SKM-1 treated with dmso at 0.1 percent for 144 hours (cell line): Measurements from ENCODE around the gene GJA10.
"Not testable (repeated sequence)": the region's sequence is repeated elsewhere in the genome, so short reads cannot be mapped to it uniquely, and the experiment has no call there.

Experiments used
- DNase-seq: peaks from one replicate; lab custom pipeline; 2025; ENCODE audit not compliant: unreplicated experiment; lab: John Stamatoyannopoulos, UW

The GJA10 gene

GRCh38 chr6:89894169-89894568 is at the start of gene GJA10:
TSS of gene GJA10 (plus strand) at chr6:89894469. CDS start at chr6:89894469, 0 bp downstream.
- DNase-seq = no peak

- not testable (repeated sequence) for DNase-seq
These were observed 46.8 kb upstream of the GJA10 start for GRCh38 chr6:89847513-89847912.

DNA sequence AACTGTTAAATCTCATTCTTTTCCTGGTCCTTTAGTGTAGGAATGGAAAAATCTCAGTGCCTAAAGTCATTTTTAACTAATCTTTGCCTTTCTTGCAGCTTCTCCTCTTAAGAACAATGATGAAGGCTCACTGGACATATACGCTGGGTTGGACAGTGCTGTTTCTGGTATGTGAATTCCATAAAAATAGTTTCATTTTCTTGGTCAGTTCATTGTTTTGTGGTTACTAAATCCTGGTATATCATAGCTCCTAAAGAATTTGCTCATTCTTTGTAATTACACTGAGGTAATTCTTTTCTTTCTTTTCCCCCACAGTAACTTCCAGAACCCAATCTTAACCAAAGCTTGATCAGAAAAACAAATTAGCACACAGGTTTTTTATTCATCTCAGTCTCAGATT is 41.2 kb upstream of the GJA10 start:
- no peak for DNase-seq

GRCh38 chr6:89858041-89858440 is 36.2 kb upstream of the GJA10 start:
- no peak for DNase-seq

GRCh38 chr6:89859744-89860143 is 34.5 kb upstream of the GJA10 start:
- DNase-seq = no peak

- DNase-seq = no peak
These were observed 32.0 kb upstream of the GJA10 start for GRCh38 chr6:89862273-89862672.

DNA sequence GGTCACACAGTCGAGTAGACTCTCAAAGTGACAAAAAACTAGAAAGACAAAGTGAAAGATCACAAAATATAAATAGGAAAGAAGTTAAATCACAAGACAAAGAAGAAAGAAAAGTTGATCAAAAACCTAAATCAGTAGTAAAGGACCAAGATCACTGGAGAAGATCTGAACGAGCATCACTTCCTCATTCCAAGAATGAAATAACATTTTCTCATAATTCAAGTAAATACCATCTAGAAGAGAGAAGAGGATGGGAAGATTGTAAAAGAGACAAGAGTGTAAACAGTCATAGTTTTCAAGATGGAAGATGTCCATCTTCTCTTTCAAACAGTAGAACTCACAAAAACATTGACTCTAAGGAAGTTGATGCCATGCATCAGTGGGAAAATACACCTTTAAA is 31.6 kb upstream of the GJA10 start:
- no peak for DNase-seq

GRCh38 chr6:89866024-89866678 is 28.1 kb upstream of the GJA10 start:
- DNase-seq = no peak

GRCh38 chr6:89873721-89874120 is 20.5 kb upstream of the GJA10 start:
- no peak for DNase-seq

DNA sequence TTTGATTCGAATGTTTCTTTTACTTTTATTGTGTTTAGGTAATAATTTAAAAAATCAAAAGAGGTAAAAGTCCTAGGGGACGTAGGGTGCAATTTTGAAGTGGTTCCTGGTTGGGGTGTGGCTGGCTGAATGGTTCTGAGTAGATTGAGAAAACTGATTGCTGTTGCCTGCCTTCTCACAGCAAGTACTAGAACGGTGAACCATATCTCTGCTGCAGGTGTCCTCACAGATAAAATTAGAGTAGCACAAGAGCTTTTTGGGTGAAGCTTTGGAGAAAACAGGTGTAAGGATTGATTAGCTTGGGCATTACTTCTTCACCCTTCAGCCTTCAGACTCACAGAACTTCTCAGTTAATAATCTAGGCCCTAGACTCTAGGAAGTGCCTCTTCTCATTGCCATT is 19.8 kb upstream of the GJA10 start:
- no peak for DNase-seq

DNA sequence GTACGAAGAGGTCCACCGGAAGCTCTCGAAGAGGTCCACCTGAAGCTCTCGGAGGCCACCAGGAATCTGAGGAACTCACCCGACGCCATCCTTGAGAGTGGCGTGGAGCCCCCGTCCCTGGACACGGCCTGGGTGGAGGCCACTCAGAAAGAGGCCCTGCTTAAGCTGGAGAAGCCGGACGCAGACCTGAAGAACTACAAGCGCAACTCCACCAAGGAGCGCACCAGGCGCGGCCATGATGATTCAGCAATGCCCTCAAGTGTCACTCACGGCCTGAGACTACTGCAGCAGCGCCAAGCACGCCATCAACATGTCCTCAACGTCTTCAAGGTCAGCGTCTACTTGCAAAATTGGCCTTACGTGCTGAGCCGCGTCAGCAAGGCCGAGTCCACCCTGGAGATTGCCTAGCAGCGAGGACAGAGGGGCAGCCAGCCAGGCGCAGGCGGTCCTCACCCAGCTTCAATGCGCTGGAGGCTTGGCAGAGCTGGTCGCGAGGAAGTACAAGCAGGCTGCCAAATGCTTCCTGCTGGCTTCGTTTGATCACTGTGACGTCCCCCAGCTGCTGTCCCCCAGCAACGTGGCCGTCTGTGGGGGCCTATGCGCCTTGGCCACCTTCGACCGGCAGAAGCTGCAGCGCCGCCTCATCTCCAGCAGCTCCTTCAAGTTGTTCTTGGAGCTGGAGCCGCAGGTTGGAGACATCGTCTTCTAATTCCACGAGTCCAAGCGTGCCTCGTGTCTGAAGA is 7.7 kb upstream of the GJA10 start:
- DNase-seq = no peak

- DNase-seq = no peak
These were observed 6.7 kb upstream of the GJA10 start for GRCh38 chr6:89887452-89888137.

GRCh38 chr6:89888138-89888514 is 6.1 kb upstream of the GJA10 start:
- no peak for DNase-seq

DNA sequence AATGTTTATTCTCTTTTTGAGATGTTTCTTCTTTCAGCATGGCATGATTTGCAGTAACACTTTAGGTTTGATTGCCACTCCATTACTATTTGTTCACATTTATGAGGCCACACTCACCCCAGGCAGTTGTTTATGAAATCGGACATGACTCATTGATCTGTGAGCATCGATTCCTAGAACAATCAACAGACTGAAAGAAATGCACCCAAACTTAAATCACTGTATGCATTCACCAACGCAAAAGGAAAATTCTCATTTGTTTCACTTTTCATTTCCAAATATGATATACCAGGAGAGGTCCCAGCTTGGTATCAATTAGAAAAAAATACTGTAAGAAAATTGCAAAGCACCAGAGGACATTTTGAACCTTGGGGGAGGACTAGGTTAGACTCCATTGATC is 5.4 kb upstream of the GJA10 start:
- no peak for DNase-seq

DNA sequence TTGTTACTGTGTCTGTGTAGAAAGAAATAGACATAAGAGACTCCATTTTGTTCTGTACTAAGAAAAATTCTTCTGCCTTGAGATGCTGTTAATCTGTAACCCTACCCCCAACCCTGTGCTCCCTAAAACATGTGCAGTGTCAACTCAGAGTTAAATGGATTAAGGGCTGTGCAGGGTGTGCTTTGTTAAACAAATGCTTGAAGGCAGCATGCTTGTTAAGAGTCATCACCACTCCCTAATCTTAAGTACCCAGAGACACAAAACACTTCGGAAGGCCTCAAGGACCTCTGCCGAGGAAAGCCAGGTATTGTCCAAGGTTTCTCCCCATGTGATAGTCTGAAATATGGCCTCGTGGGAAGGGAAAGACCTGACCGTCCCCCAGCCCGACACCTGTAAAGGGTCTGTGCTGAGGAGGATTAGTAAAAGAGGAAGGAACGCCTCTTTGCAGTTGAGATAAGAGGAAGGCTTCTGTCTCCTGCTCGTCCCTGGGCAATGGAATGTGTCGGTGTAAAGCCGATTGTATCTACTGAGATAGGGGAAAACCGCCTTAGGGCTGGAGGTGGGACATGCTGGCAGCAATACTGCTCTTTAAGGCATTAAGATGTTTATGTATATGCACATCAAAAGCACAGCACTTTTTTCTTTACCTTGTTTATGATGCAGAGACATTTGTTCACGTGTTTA is 3.3 kb upstream of the GJA10 start:
- not testable (repeated sequence) for DNase-seq

DNA sequence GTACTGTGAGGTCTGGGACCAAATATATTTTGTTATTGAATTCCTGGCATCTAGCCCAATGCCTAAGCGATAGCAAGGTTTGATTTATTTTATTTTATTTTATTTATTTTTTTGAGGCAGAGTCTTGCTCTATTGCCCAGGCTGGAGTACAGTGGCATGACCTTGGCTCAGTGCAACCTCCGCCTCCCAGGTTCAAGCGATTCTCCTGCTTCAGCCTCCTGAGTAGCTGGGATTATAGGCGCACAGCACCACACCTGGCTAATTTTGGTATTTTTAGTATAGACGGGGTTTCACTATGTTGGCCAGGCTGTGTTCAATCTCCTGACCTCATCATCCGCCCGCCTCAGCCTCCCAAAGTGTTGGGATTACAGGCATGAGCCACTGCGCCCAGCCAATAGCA is 1.7 kb upstream of the GJA10 start:
- not testable (repeated sequence) for DNase-seq

DNA sequence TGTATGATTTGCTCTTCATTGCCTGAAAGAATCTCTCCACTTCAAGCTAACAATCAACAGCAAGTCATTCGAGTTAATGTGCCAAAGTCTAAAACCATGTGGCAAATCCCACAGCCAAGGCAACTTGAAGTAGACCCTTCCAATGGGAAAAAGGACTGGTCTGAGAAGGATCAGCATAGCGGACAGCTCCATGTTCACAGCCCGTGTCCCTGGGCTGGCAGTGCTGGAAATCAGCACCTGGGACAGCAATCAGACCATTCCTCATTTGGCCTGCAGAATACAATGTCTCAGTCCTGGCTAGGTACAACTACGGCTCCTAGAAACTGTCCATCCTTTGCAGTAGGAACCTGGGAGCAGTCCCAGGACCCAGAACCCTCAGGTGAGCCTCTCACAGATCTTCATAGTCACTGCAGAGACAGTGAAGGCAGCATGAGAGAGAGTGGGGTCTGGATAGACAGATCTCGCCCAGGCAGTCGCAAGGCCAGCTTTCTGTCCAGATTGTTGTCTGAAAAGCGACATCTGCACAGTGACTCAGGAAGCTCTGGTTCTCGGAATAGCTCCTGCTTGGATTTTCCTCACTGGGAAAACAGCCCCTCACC is 1.1 kb downstream of the GJA10 start:
- DNase-seq = no peak

DNA sequence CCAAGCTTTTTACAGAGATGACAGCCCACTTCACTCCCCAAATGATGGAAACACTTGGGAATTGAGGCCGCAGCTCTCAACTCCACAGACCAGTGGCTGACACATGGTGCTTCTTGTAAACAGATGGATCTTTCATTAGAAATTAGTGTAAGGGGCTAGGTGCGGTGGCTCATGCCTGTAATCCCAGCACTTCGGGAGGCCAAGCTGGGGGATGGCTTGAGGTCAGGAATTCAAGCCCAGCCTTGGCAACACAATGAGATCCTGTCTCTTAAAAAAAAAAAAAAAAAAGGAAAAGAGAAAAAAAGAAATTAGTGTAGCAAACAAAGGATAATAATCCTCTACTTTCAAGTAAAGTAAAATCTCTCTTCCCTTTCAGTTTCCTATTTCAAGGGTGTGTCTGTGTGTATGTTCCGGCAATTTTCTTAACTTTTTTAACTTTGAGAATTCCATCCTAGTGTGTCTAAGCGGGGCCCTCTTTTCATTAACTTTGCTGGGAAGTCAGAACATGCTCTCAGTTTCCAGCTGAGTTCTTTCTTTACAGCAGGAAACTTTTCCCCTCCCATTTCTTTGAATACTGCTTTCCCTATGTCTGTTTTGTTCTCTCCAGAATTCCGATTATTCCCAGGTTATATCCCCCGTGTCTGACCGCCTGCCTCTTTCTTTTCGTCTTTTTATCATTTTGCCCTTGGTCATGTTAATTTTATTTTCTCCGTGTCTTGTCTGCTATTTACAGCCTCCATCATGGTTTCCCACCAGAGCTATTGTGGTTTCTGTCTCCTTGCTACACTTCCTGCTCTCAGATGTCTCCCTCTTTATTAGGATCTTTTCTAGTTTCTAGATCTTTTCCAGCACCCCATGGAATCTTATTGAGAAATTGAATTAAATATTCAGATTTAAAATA is 16.0 kb downstream of the GJA10 start:
- DNase-seq = not testable (repeated sequence)

- no peak for DNase-seq
These were observed 16.6 kb downstream of the GJA10 start for GRCh38 chr6:89910902-89911240.
